ENCODE data around the gene VEZT.

- TF ChIP-seq L3MBTL2 (conservative IDR thresholded peaks at IDR 0.05) = no peak
- TF ChIP-seq FOXK2 (IDR thresholded peaks at IDR 0.05) = no peak
- no peak for TF ChIP-seq ZNF384 (IDR thresholded peaks at IDR 0.05)
- no peak for TF ChIP-seq SUZ12 (IDR thresholded peaks at IDR 0.05)
- TF ChIP-seq BHLHE40 (IDR thresholded peaks at IDR 0.05; ENCODE audit: borderline replicate concordance) = no peak
Measured at GRCh38 chr12:95304673-95305198, 87.1 kb downstream of the VEZT start.
